Sigmoid colon (tissue), 7 donors: ENCODE results near the gene DENND5B. TPM values are rescaled to one million over a fixed set of nuclear protein-coding genes. Genes with fewer than 3 reads are reported as not detected.

Source experiments
- DNase-seq: peaks from one replicate; pipeline ENCODE4 v3.0.0-alpha.2; 2019
- H3K27ac ChIP-seq, 4 donors: fragments of 200-600 bp; sonication (generic); one replicate each; pipeline ENCODE4 v1.5.1; 2016 to 2019; ENCODE audit warnings: mild to moderate bottlenecking in 1 of 4
- H3K27me3 ChIP-seq, 3 donors: fragments of 200-600 bp; sonication (generic); one replicate each; pipeline ENCODE4 v1.5.1; 2019; ENCODE audit warnings: mild to moderate bottlenecking in 1 of 3
- H3K36me3 ChIP-seq, 4 donors: fragments of 200-600 bp; sonication (generic); one replicate each; pipeline ENCODE4 v1.5.1; 2016 to 2019
- H3K4me1 ChIP-seq, 4 donors: fragments of 200-600 bp; sonication (generic); one replicate each; pipeline ENCODE4 v1.5.1; 2017 to 2019
- H3K4me3 ChIP-seq, 4 donors: fragments of 200-600 bp; sonication (generic); one replicate each; pipeline ENCODE4 v1.5.1; 2017 to 2019; ENCODE audit warnings: mild to moderate bottlenecking in 2 of 4, moderate library complexity in 1 of 4
- H3K9me3 ChIP-seq, 4 donors: fragments of 200-600 bp in 3 of 4; sonication (generic) in 3 of 4; one replicate each; pipeline versions ENCODE4 v1.5.1 to v1.6.1; 2013 to 2019
- EP300 ChIP-seq, 4 donors: sonication (generic); formaldehyde crosslinking; IDR thresholded peaks; one replicate each; pipeline ENCODE4 v1.6.1; 2017; ENCODE audit warnings: antibody characterized with exemption in 4 of 4
- POLR2A ChIP-seq, 2 donors: fragments of 450-650 bp; IDR thresholded peaks; one replicate each; pipeline ENCODE4 v1.6.1; 2016; ENCODE audit warnings: antibody characterized with exemption in 2 of 2, mild to moderate bottlenecking in 2 of 2, moderate library complexity in 2 of 2
- POLR2AphosphoS5 ChIP-seq, 4 donors: sonication (generic); formaldehyde crosslinking; IDR thresholded peaks; one replicate each; pipeline ENCODE4 v1.6.1; 2017; ENCODE audit warnings: antibody characterized with exemption in 4 of 4
- WGBS, 2 donors: extraction: QIAGEN DNeasy Blood & Tissue Kit; methylation state at CpG; one replicate each; pipeline ENCODE4 v1.1.7; 2013; 5-methylcytosine and 5-hydroxymethylcytosine counted together
- intact Hi-C: fragments of 100-400 bp; cut with DNase I; formaldehyde crosslinking; loops from one replicate; pipeline ENCODE4 v1.15.1; 2023
- polyA plus RNA-seq, 3 donors: library from polyadenylated mRNA; stranded (reverse); fragments of 200-250 nt; gene quantifications; one replicate each; pipeline ENCODE4 v1.2.3, GENCODE V29; 2013
- total RNA-seq, 4 donors: library from RNA; depleted of rRNA; stranded (reverse); fragments of >200 nt; gene quantifications; one replicate each; pipeline ENCODE4 v1.1.0, GENCODE V29; 2016
- TF ChIP-seq, protein P1 (sequence below), 4 experiments: fragments of 450-650 bp in 3 of 4; fragments of 200-600 bp in 1 of 4; IDR thresholded peaks; one replicate each; pipeline ENCODE4 v1.5.1; 2016 to 2019; ENCODE audit warnings: antibody characterized with exemption in 4 of 4, mild to moderate bottlenecking in 3 of 4, moderate library complexity in 2 of 4
- donor health status: healthy with polysubstance abuse.
- donor health status: Bipolar disorder and iron deficiency.
- donor health status: healthy.

The DENND5B gene
- total RNA-seq (10 to 100 TPM; 19.5 to 34.3 (median 23.2) TPM), polyA plus RNA-seq (1 to 10 TPM; 2.4 to 3.9 (median 3.7) TPM)

DNA sequence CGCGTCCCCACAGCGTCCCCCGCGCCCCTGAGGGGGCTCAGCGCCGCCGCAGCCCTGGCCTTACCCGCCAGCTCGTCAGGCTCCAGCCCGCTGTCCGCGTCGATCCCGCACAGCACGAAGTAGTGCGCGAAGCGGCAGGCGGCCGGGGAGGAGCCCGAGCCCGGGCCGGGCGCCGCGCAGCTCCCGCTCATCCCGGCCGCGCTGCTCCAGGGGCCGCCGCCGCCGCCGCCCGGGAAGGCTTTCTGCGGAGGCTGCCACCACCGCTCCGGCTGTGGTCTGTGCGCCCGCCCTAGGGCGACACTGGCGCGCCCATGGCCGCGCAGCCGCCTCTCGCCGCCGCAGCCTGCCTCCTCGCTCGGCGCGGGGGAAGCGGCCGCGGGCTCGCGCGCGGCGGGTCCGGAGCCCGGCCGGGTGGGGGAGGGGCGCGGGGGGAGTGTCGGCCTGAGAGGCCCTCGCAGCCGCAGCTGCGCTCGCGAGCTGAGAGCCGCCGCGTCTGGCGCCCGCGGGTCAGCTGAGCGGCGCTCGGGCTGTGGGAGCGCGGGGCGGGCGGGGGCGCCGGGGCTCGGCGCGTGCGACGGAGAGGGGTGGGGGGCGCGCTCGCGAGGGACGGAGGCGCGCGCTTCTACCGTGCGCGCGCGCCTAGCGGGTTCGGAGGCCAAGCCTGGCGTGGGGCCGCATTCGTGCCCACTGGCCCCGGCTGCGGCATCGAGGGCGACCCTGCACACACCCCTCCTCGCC is at the start of gene DENND5B:
Gene DENND5B (minus strand): TSS at position 495 of the 738 bp plus-strand sequence. CDS start 304 bp downstream, at position 191.
- DNase-seq: peak; percentile 89
- intact Hi-C loops: loop anchor here (1.0 kb wide), 1 partner anchor 45 kb away; no protein-coding TSS in a partner anchor
- WGBS, 2 donors: 0 to 1% methylated on average over 117 of the region's 117 CpGs
- H3K27ac ChIP-seq: peak within 1 kb of the TSS; percentile 96 to 99 (median 98)
- H3K36me3 ChIP-seq: no peaks in the 10 kb centered on the region
- peak within 1 kb of the TSS; percentile 61 to 97 (median 94) for H3K4me3 ChIP-seq
- no peaks in the 10 kb centered on the region for H3K9me3 ChIP-seq
- no peaks in the 10 kb centered on the region for H3K27me3 ChIP-seq
- TF ChIP-seq POLR2AphosphoS5 (IDR thresholded peaks at IDR 0.05): peak in 2 of 4 donors; percentile 32
- TF ChIP-seq POLR2A (IDR thresholded peaks at IDR 0.05): no peak
- H3K4me1 ChIP-seq: peaks cover 0 to 28% (median 8%) of the 10 kb centered on the region in 4 donors

DNA sequence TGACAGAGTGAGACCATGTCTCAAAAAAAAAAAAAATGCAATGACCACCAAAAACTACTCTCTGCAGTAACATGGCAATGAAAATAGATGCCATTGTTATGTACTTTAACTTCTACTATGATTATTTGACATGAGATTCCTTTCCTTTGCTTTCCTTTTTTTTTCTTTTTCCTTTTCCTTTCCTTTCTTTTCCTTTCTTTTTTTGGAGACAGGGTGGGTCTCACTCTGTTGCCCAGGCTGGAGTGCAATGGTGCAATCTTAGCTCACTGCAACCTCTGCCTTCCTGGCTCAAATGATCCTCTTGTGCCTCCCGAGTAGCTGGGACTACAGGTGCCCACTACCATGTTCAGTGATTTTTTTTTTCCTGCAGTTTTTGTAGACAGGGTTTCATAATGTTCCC is 43.7 kb upstream of the DENND5B start:
- TF ChIP-seq, protein P1, sequence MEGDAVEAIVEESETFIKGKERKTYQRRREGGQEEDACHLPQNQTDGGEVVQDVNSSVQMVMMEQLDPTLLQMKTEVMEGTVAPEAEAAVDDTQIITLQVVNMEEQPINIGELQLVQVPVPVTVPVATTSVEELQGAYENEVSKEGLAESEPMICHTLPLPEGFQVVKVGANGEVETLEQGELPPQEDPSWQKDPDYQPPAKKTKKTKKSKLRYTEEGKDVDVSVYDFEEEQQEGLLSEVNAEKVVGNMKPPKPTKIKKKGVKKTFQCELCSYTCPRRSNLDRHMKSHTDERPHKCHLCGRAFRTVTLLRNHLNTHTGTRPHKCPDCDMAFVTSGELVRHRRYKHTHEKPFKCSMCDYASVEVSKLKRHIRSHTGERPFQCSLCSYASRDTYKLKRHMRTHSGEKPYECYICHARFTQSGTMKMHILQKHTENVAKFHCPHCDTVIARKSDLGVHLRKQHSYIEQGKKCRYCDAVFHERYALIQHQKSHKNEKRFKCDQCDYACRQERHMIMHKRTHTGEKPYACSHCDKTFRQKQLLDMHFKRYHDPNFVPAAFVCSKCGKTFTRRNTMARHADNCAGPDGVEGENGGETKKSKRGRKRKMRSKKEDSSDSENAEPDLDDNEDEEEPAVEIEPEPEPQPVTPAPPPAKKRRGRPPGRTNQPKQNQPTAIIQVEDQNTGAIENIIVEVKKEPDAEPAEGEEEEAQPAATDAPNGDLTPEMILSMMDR (IDR thresholded peaks at IDR 0.05): no peak
- TF ChIP-seq EP300 (IDR thresholded peaks at IDR 0.05) (no peak), POLR2A (IDR thresholded peaks at IDR 0.05) (no peak), POLR2AphosphoS5 (IDR thresholded peaks at IDR 0.05) (no peak)
- Histone ChIP-seq H3K36me3 (no peaks in the 10 kb centered on the region), H3K9me3 (no peaks in the 10 kb centered on the region), H3K27ac (no peak overlapping the region), H3K4me1 (peaks cover 0 to 13% (median 11%) of the 10 kb centered on the region in 4 donors), H3K27me3 (no peaks in the 10 kb centered on the region), H3K4me3 (no peak overlapping the region)
- intact Hi-C loops: loop anchor here (10.0 kb wide), 1 partner anchor 360 kb away; no protein-coding TSS in a partner anchor
- DNase-seq: no peak
- WGBS, 2 donors: 90 to 97% methylated on average over 1 of the region's 1 CpG

DNA sequence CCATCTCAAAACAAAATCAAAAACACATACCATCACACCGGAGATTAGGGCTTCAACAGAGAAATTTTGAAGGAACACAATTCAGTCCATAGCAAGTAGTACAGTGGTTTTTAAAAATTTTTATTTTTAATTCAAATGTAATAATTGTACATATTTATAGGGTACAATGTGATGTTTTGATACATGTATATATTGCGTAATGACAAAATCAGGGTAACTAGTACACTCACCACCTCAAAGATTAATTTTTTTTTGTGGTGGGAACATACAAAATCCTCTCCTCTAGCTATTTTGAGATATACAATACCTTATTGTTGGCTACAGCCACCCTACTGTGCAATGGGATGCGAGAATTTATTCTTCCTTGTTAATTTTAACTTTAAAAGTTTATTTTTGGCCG is 42.5 kb upstream of the DENND5B start:
- Histone ChIP-seq H3K36me3 (no peaks in the 10 kb centered on the region), H3K4me3 (no peak overlapping the region), H3K4me1 (peaks cover 0 to 18% (median 14%) of the 10 kb centered on the region in 4 donors), H3K27me3 (no peaks in the 10 kb centered on the region), H3K9me3 (no peaks in the 10 kb centered on the region), H3K27ac (no peak overlapping the region)
- DNase-seq: no peak
- 78 to 91% methylated on average over 4 of the region's 4 CpGs for WGBS, 2 donors
- intact Hi-C loops: loop anchor here (10.0 kb wide), 1 partner anchor 359 kb away; no protein-coding TSS in a partner anchor
- no peak for TF ChIP-seq POLR2A (IDR thresholded peaks at IDR 0.05)
- TF ChIP-seq, protein P1 (IDR thresholded peaks at IDR 0.05): no peak
- no peak for TF ChIP-seq EP300 (IDR thresholded peaks at IDR 0.05)
- no peak for TF ChIP-seq POLR2AphosphoS5 (IDR thresholded peaks at IDR 0.05)

DNA sequence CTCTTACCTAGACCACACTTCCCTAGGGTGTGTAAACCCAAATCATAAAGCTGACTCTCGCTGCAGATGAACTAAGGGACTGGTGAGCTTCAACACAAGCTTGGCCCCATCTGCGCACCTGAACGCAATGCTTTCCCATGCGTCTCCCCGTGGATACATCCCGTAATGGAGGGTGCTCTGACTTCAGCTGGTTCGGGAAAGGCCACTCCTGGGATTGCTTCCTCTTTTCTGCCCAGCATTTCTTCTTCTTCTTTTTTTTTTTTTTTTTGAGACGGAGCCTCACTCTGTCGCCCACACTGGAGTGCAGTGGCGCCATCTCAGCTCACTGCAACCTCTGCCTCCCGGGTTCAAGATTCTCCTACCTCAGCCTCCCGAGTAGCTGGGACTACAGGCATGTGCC is 40.9 kb upstream of the DENND5B start:
- no peaks in the 10 kb centered on the region for H3K9me3 ChIP-seq
- WGBS, 2 donors: 82 to 91% methylated on average over 12 of the region's 12 CpGs
- peaks cover 0 to 18% (median 14%) of the 10 kb centered on the region in 4 donors for H3K4me1 ChIP-seq
- no peak overlapping the region for H3K4me3 ChIP-seq
- DNase-seq: no peak
- TF ChIP-seq POLR2AphosphoS5 (IDR thresholded peaks at IDR 0.05): no peak
- no peak for TF ChIP-seq EP300 (IDR thresholded peaks at IDR 0.05)
- TF ChIP-seq POLR2A (IDR thresholded peaks at IDR 0.05): no peak
- TF ChIP-seq, protein P1 (IDR thresholded peaks at IDR 0.05): no peak
- intact Hi-C loops: loop anchor here (10.0 kb wide), 1 partner anchor 357 kb away; no protein-coding TSS in a partner anchor
- H3K36me3 ChIP-seq: no peaks in the 10 kb centered on the region
- no peak overlapping the region for H3K27ac ChIP-seq
- H3K27me3 ChIP-seq: no peaks in the 10 kb centered on the region

DNA sequence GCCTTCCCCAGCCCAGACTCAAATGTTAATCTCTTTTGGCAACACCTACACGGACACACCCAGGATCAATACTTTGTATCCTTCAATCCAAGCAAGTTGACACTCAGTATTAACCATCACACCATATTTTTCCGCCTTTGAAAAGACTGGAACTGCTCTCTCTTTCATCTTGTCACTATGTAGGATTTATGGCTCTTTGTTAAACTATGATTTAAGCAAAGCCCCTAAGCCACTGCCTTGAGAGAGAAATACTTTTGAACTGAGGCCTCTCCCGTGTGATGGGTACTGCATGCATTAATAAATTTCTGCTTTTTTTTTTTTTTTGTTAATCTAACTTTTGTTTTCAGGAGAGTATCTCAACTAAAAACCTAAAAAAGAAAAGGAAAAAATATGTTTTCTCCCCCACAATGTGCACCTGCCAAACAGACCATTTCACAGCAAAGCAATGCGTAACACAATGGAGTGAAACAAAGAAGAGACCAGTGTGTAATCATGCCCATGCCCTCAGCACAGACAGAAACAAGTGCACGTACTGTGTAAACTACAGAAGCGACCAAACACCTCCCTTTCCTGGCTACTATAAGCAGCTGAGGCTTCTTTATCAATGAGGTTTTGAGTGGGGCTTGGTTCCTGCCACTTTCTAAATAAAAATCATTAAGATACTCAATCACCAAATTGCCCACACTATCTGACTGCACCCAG is 40.2 kb upstream of the DENND5B start:
- Histone ChIP-seq H3K4me1 (peaks cover 0 to 18% (median 14%) of the 10 kb centered on the region in 4 donors), H3K27ac (no peak overlapping the region), H3K27me3 (no peaks in the 10 kb centered on the region), H3K36me3 (no peaks in the 10 kb centered on the region), H3K9me3 (no peaks in the 10 kb centered on the region), H3K4me3 (no peak overlapping the region)
- no peak for TF ChIP-seq POLR2A (IDR thresholded peaks at IDR 0.05)
- TF ChIP-seq, protein P1 (IDR thresholded peaks at IDR 0.05): no peak
- TF ChIP-seq EP300 (IDR thresholded peaks at IDR 0.05): no peak
- no peak for TF ChIP-seq POLR2AphosphoS5 (IDR thresholded peaks at IDR 0.05)
- WGBS, 2 donors: 86 to 88% methylated on average over 6 of the region's 6 CpGs
- intact Hi-C loops: loop anchor here (10.0 kb wide), 1 partner anchor 356 kb away; no protein-coding TSS in a partner anchor
- DNase-seq: no peak
